ENCODE results near the gene SOX1.

The SOX1 gene

GRCh38 chr13:112061367-112062061 lies 5.4 kb upstream of the SOX1 start:
- no peak for DNase-seq (ENCODE audit: low read depth)
- TF ChIP-seq CTCF (IDR thresholded peaks at IDR 0.05; ENCODE audit: insufficient read depth, low read depth, low read length, missing control alignments): no peak
- no peak overlapping the region for H3K4me3 ChIP-seq (ENCODE audit: low read length)

- TF ChIP-seq CTCF (IDR thresholded peaks at IDR 0.05; ENCODE audit: insufficient read depth, low read depth, low read length, missing control alignments): no peak
- no peak overlapping the region for H3K4me3 ChIP-seq (ENCODE audit: low read length)
- DNase-seq (ENCODE audit: low read depth): no peak
Measured at GRCh38 chr13:112062072-112062567, 4.8 kb upstream of the SOX1 start.

GRCh38 chr13:112062571-112063570 lies 4.1 kb upstream of the SOX1 start:
- H3K4me3 ChIP-seq (ENCODE audit: low read length): no peak overlapping the region
- TF ChIP-seq CTCF (IDR thresholded peaks at IDR 0.05; ENCODE audit: insufficient read depth, low read depth, low read length, missing control alignments): no peak
- no peak for DNase-seq (ENCODE audit: low read depth)

GRCh38 chr13:112063807-112064206 lies 3.1 kb upstream of the SOX1 start:
- no peak overlapping the region for H3K4me3 ChIP-seq (ENCODE audit: low read length)
- TF ChIP-seq CTCF (IDR thresholded peaks at IDR 0.05; ENCODE audit: insufficient read depth, low read depth, low read length, missing control alignments): no peak
- no peak for DNase-seq (ENCODE audit: low read depth)

GRCh38 chr13:112064222-112064621 lies 2.7 kb upstream of the SOX1 start:
- H3K4me3 ChIP-seq (ENCODE audit: low read length): no peak overlapping the region
- TF ChIP-seq CTCF (IDR thresholded peaks at IDR 0.05; ENCODE audit: insufficient read depth, low read depth, low read length, missing control alignments): no peak
- DNase-seq (ENCODE audit: low read depth): no peak

GRCh38 chr13:112065521-112065866 lies 1.5 kb upstream of the SOX1 start:
- no peak overlapping the region for H3K4me3 ChIP-seq (ENCODE audit: low read length)
- no peak for DNase-seq (ENCODE audit: low read depth)
- no peak for TF ChIP-seq CTCF (IDR thresholded peaks at IDR 0.05; ENCODE audit: insufficient read depth, low read depth, low read length, missing control alignments)
